Immature natural killer cell (primary cell): ENCODE results near the gene OR6B2. TPM values are rescaled to one million over a fixed set of nuclear protein-coding genes. Genes with fewer than 3 reads are reported as not detected.
"Not testable (repeated sequence)": the region's sequence is repeated elsewhere in the genome, so short reads cannot be mapped to it uniquely, and the experiment has no call there.

Experiments used
- DNase-seq, 3 donors: peaks; one replicate each; pipeline ENCODE4 v3.0.0; 2022; ENCODE audit warnings: mixed read lengths in 1 of 3
- H3K27ac Mint-ChIP-seq, 6 donors: one replicate each; pipeline ENCODE4 v1.8.0; 2020; ENCODE audit warnings: mixed read lengths in 6 of 6, mild to moderate bottlenecking in 5 of 6, inconsistent platforms in 4 of 6, moderate library complexity in 3 of 6
- H3K27me3 Mint-ChIP-seq, 3 donors: one replicate each; pipeline ENCODE4 v1.8.0; 2020 to 2021; ENCODE audit warnings: low read depth in 3 of 3, mild to moderate bottlenecking in 3 of 3, mixed read lengths in 3 of 3, moderate library complexity in 3 of 3, inconsistent platforms in 1 of 3
- H3K36me3 Mint-ChIP-seq, 3 donors: one replicate each; pipeline ENCODE4 v1.8.0; 2020; ENCODE audit warnings: mixed read lengths in 3 of 3, inconsistent platforms in 2 of 3, mild to moderate bottlenecking in 2 of 3
- H3K4me1 Mint-ChIP-seq, 2 donors: one replicate each; pipeline ENCODE4 v1.8.0; 2020; ENCODE audit warnings: inconsistent platforms in 2 of 2, mild to moderate bottlenecking in 2 of 2, mixed read lengths in 2 of 2, moderate library complexity in 1 of 2
- H3K4me3 Mint-ChIP-seq, 5 donors: one replicate each; pipeline ENCODE4 v1.8.0; 2020; ENCODE audit warnings: mild to moderate bottlenecking in 5 of 5, mixed read lengths in 5 of 5, inconsistent platforms in 3 of 5, moderate library complexity in 3 of 5
- H3K9me3 Mint-ChIP-seq, 6 donors: one replicate each; pipeline ENCODE4 v1.8.0; 2020; ENCODE audit warnings: mild to moderate bottlenecking in 6 of 6, mixed read lengths in 6 of 6, inconsistent platforms in 4 of 6, moderate library complexity in 3 of 6
- polyA plus RNA-seq, 3 donors: library from polyadenylated mRNA; unstranded; fragments of 300-500 nt; fragmentation: Illumina TruSeq; gene quantifications; one replicate each; pipeline ENCODE4 v1.2.3, GENCODE V29; 2021

Gene OR6B2
- polyA plus RNA-seq, 3 donors from 2014 or later: not detected

GRCh38 chr2:240052524-240052923, 22.3 kb upstream of the OR6B2 start:
- H3K9me3 Mint-ChIP-seq: no peaks in the 10 kb centered on the region
- H3K36me3 Mint-ChIP-seq: no peaks in the 10 kb centered on the region
- no peak overlapping the region for H3K4me3 Mint-ChIP-seq
- DNase-seq: no peak
- H3K27me3 Mint-ChIP-seq: peaks cover 1 to 22% (median 7%) of the 10 kb centered on the region in 3 donors
- no peaks in the 10 kb centered on the region for H3K4me1 Mint-ChIP-seq
- no peak overlapping the region for H3K27ac Mint-ChIP-seq

GRCh38 chr2:240051697-240052096, 21.5 kb upstream of the OR6B2 start:
- Mint-ChIP-seq H3K27me3 (peaks cover 1 to 22% (median 10%) of the 10 kb centered on the region in 3 donors), H3K9me3 (no peaks in the 10 kb centered on the region), H3K27ac (no peak overlapping the region), H3K4me3 (no peak overlapping the region), H3K36me3 (no peaks in the 10 kb centered on the region), H3K4me1 (no peaks in the 10 kb centered on the region)
- DNase-seq: no peak

- DNase-seq: no peak
- peaks cover 1 to 18% (median 10%) of the 10 kb centered on the region in 3 donors for H3K27me3 Mint-ChIP-seq
- H3K9me3 Mint-ChIP-seq: no peaks in the 10 kb centered on the region
- H3K36me3 Mint-ChIP-seq: no peaks in the 10 kb centered on the region
- H3K4me1 Mint-ChIP-seq: no peaks in the 10 kb centered on the region
- no peak overlapping the region for H3K27ac Mint-ChIP-seq
- H3K4me3 Mint-ChIP-seq: no peak overlapping the region
These were observed 20.0 kb upstream of the OR6B2 start for GRCh38 chr2:240050278-240050677.

GRCh38 chr2:240048237-240048636, 18.0 kb upstream of the OR6B2 start:
- Mint-ChIP-seq H3K27ac (no peak overlapping the region), H3K27me3 (peaks cover 4 to 13% (median 9%) of the 10 kb centered on the region in 3 donors), H3K4me1 (no peaks in the 10 kb centered on the region), H3K36me3 (no peaks in the 10 kb centered on the region), H3K9me3 (no peaks in the 10 kb centered on the region), H3K4me3 (no peak overlapping the region)
- DNase-seq: no peak

GRCh38 chr2:240045098-240045497, 14.9 kb upstream of the OR6B2 start:
- Mint-ChIP-seq H3K4me3 (no peak overlapping the region), H3K9me3 (no peaks in the 10 kb centered on the region), H3K27ac (no peak overlapping the region)

GRCh38 chr2:240044096-240044495, 13.9 kb upstream of the OR6B2 start:
- H3K27me3 Mint-ChIP-seq: peaks cover 7 to 11% (median 9%) of the 10 kb centered on the region in 3 donors
- not testable (repeated sequence) for H3K9me3 Mint-ChIP-seq, H3K36me3 Mint-ChIP-seq, H3K27ac Mint-ChIP-seq, H3K4me1 Mint-ChIP-seq, H3K4me3 Mint-ChIP-seq, DNase-seq

More at GRCh38 chr2:240045098-240045497, 14.9 kb upstream of the OR6B2 start:
- Mint-ChIP-seq H3K36me3 (no peaks in the 10 kb centered on the region), H3K27me3 (peaks cover 7 to 14% (median 9%) of the 10 kb centered on the region in 3 donors), H3K4me1 (no peaks in the 10 kb centered on the region)
- DNase-seq: no peak

GRCh38 chr2:240043279-240043989, 13.2 kb upstream of the OR6B2 start:
- H3K27ac Mint-ChIP-seq: no peak overlapping the region
- no peak for DNase-seq

GRCh38 chr2:240042740-240043139, 12.5 kb upstream of the OR6B2 start:
- H3K27ac Mint-ChIP-seq: no peak overlapping the region
- no peaks in the 10 kb centered on the region for H3K9me3 Mint-ChIP-seq
- H3K4me3 Mint-ChIP-seq: no peak overlapping the region
- DNase-seq: no peak
- no peaks in the 10 kb centered on the region for H3K4me1 Mint-ChIP-seq
- H3K27me3 Mint-ChIP-seq: peaks cover 7 to 9% (median 7%) of the 10 kb centered on the region in 3 donors
- no peaks in the 10 kb centered on the region for H3K36me3 Mint-ChIP-seq

More at GRCh38 chr2:240043279-240043989, 13.2 kb upstream of the OR6B2 start:
- Mint-ChIP-seq H3K36me3 (no peaks in the 10 kb centered on the region), H3K4me1 (no peaks in the 10 kb centered on the region), H3K9me3 (no peaks in the 10 kb centered on the region), H3K4me3 (no peak overlapping the region), H3K27me3 (peaks cover 7 to 9% (median 8%) of the 10 kb centered on the region in 3 donors)

GRCh38 chr2:240041363-240041762, 11.1 kb upstream of the OR6B2 start:
- no peak for DNase-seq
- H3K4me1 Mint-ChIP-seq: no peaks in the 10 kb centered on the region
- no peaks in the 10 kb centered on the region for H3K36me3 Mint-ChIP-seq
- no peak overlapping the region for H3K27ac Mint-ChIP-seq
- no peaks in the 10 kb centered on the region for H3K9me3 Mint-ChIP-seq
- peaks cover 11 to 12% (median 11%) of the 10 kb centered on the region in 3 donors for H3K27me3 Mint-ChIP-seq
- H3K4me3 Mint-ChIP-seq: no peak overlapping the region

GRCh38 chr2:240037358-240037757, 7.1 kb upstream of the OR6B2 start:
- H3K36me3 Mint-ChIP-seq: no peaks in the 10 kb centered on the region
- H3K9me3 Mint-ChIP-seq: peaks cover 0 to 2% (median 0%) of the 10 kb centered on the region in 6 donors
- H3K4me3 Mint-ChIP-seq: no peak overlapping the region
- no peak for DNase-seq
- peaks cover 5 to 10% (median 9%) of the 10 kb centered on the region in 3 donors for H3K27me3 Mint-ChIP-seq
- H3K27ac Mint-ChIP-seq: no peak overlapping the region
- H3K4me1 Mint-ChIP-seq: no peaks in the 10 kb centered on the region

- DNase-seq: no peak
- Mint-ChIP-seq H3K36me3 (no peaks in the 10 kb centered on the region), H3K27ac (no peak overlapping the region), H3K27me3 (peaks cover 5 to 16% (median 12%) of the 10 kb centered on the region in 3 donors), H3K9me3 (peaks cover 0 to 2% (median 0%) of the 10 kb centered on the region in 6 donors), H3K4me1 (no peaks in the 10 kb centered on the region), H3K4me3 (no peak overlapping the region)
These were observed 3.1 kb upstream of the OR6B2 start for GRCh38 chr2:240033330-240033678.

GRCh38 chr2:240032406-240033329, 2.4 kb upstream of the OR6B2 start:
- no peak for DNase-seq
- H3K4me1 Mint-ChIP-seq: no peaks in the 10 kb centered on the region
- H3K36me3 Mint-ChIP-seq: no peaks in the 10 kb centered on the region
- H3K9me3 Mint-ChIP-seq: peaks cover 0 to 2% (median 0%) of the 10 kb centered on the region in 6 donors
- no peak overlapping the region for H3K4me3 Mint-ChIP-seq
- peaks cover 3 to 16% (median 12%) of the 10 kb centered on the region in 3 donors for H3K27me3 Mint-ChIP-seq
- H3K27ac Mint-ChIP-seq: no peak overlapping the region

- peak overlapping the region; percentile 89 to 98 (median 92) for H3K27ac Mint-ChIP-seq
- H3K4me3 Mint-ChIP-seq: peak overlapping the region; percentile 87 to 96 (median 96)
- peaks cover 10 to 29% (median 26%) of the 10 kb centered on the region in 3 donors for H3K27me3 Mint-ChIP-seq
- peaks cover 6 to 9% (median 8%) of the 10 kb centered on the region in 3 donors for H3K36me3 Mint-ChIP-seq
- DNase-seq: no peak
- no peaks in the 10 kb centered on the region for H3K9me3 Mint-ChIP-seq
- H3K4me1 Mint-ChIP-seq: peaks cover 25 to 28% of the 10 kb centered on the region in 2 donors
These were observed 5.5 kb downstream of the OR6B2 start for GRCh38 chr2:240024766-240025165.

GRCh38 chr2:240023792-240024191, 6.4 kb downstream of the OR6B2 start:
- Mint-ChIP-seq H3K27me3 (peaks cover 10 to 29% (median 23%) of the 10 kb centered on the region in 3 donors), H3K9me3 (no peaks in the 10 kb centered on the region), H3K36me3 (peaks cover 8 to 14% (median 10%) of the 10 kb centered on the region in 3 donors), H3K4me1 (peaks cover 25 to 28% of the 10 kb centered on the region in 2 donors), H3K27ac (peak overlapping the region in 3 of 6 donors; percentile 75 to 93 (median 91)), H3K4me3 (peak overlapping the region; percentile 87 to 96 (median 96))
- DNase-seq: no peak
